Tibial nerve (tissue), 4 donors: ENCODE data around the gene PLCD3.

ENCODE experiments used
- CTCF ChIP-seq, 5 experiments: fragments of 200-600 bp in 3 of 5; fragments of 450-650 bp in 2 of 5; sonication (generic) in 3 of 5; IDR thresholded peaks; one replicate each; pipeline ENCODE4 v1.5.1; 2016 to 2019; ENCODE audit warnings: antibody characterized with exemption in 5 of 5, mild to moderate bottlenecking in 3 of 5, moderate library complexity in 2 of 5
- EP300 ChIP-seq, 2 donors: sonication (generic); formaldehyde crosslinking; IDR thresholded peaks; one replicate each; pipeline ENCODE4 v1.6.1; 2017; ENCODE audit warnings: antibody characterized with exemption in 2 of 2, mild to moderate bottlenecking in 1 of 2
- POLR2A ChIP-seq, 2 donors: fragments of 450-650 bp; IDR thresholded peaks; one replicate each; pipeline ENCODE4 v1.6.1; 2017; ENCODE audit warnings: antibody characterized with exemption in 2 of 2, mild to moderate bottlenecking in 2 of 2, moderate library complexity in 2 of 2

GRCh38 chr17:45146592-45146889 lies 14.2 kb upstream of the PLCD3 start:
- TF ChIP-seq CTCF (IDR thresholded peaks at IDR 0.05) (no peak), POLR2A (IDR thresholded peaks at IDR 0.05) (no peak), EP300 (IDR thresholded peaks at IDR 0.05) (no peak)
